KOPT-K1 (cell line): ENCODE measurements around the gene GRIN2D.
"Not testable (repeated sequence)": the region's sequence is repeated elsewhere in the genome, so short reads cannot be mapped to it uniquely, and the experiment has no call there.

ENCODE experiments used
- H3K27ac ChIP-seq: fragments of 200-600 bp; sonication (generic); 2 replicates; pipeline ENCODE4 v1.5.1; 2016; ENCODE audit warnings: antibody characterized with exemption, mild to moderate bottlenecking, low read depth, low read length; ENCODE audit not compliant: poor library complexity, severe bottlenecking
- H3K36me3 ChIP-seq: fragments of 200-600 bp; sonication (generic); 2 replicates; pipeline ENCODE4 v1.5.1; 2017; ENCODE audit warnings: antibody characterized with exemption, mild to moderate bottlenecking, low read length, moderate library complexity; ENCODE audit not compliant: insufficient read depth
- H3K9me3 ChIP-seq: fragments of 200-600 bp; sonication (generic); 2 replicates; pipeline ENCODE4 v1.5.1; 2017; ENCODE audit warnings: antibody characterized with exemption, low read length, mild to moderate bottlenecking; ENCODE audit not compliant: insufficient read depth, poor library complexity, severe bottlenecking

Gene GRIN2D

GRCh38 chr19:48385461-48386087, 7.9 kb upstream of the GRIN2D start:
- H3K36me3 ChIP-seq, result peaks cover 89% of the 10 kb centered on the region
- no peaks in the 10 kb centered on the region for H3K9me3 ChIP-seq
- no peak overlapping the region for H3K27ac ChIP-seq

- H3K9me3 ChIP-seq, result no peaks in the 10 kb centered on the region
- H3K27ac ChIP-seq, result no peak overlapping the region
- peaks cover 75% of the 10 kb centered on the region for H3K36me3 ChIP-seq
Observed at GRCh38 chr19:48386981-48387380, 6.5 kb upstream of the GRIN2D start.

- Histone ChIP-seq H3K9me3 (no peaks in the 10 kb centered on the region), H3K27ac (peak overlapping the region; percentile 80), H3K36me3 (peaks cover 41% of the 10 kb centered on the region)
Observed at GRCh38 chr19:48390188-48391099, 3.0 kb upstream of the GRIN2D start.

- no peaks in the 10 kb centered on the region for H3K9me3 ChIP-seq
- peak within 1 kb of the TSS; percentile 80 for H3K27ac ChIP-seq
Observed at GRCh38 chr19:48391100-48392005, 2.1 kb upstream of the GRIN2D start, which contains the start of gene KDELR1. Gene KDELR1 (minus strand): TSS chr19:48391551. CDS start chr19:48391358, 193 bp downstream.

GRCh38 chr19:48392006-48392344, 1.5 kb upstream of the GRIN2D start:
- not testable (repeated sequence) for H3K27ac ChIP-seq, H3K9me3 ChIP-seq
- H3K36me3 ChIP-seq, result peaks cover 25% of the 10 kb centered on the region

More at GRCh38 chr19:48391100-48392005, 2.1 kb upstream of the GRIN2D start, which contains the start of gene KDELR1:
- peaks cover 32% of the 10 kb centered on the region for H3K36me3 ChIP-seq

GRCh38 chr19:48392860-48393558, 459 bp upstream of the GRIN2D start:
- no peaks in the 10 kb centered on the region for H3K9me3 ChIP-seq
- no peak overlapping the region for H3K27ac ChIP-seq
- peaks cover 15% of the 10 kb centered on the region for H3K36me3 ChIP-seq

GRCh38 chr19:48394331-48395169, 1.1 kb downstream of the GRIN2D start:
- no peak overlapping the region for H3K27ac ChIP-seq
- no peaks in the 10 kb centered on the region for H3K9me3 ChIP-seq
- H3K36me3 ChIP-seq, result no peaks in the 10 kb centered on the region

GRCh38 chr19:48395170-48395455, 1.6 kb downstream of the GRIN2D start:
- no peaks in the 10 kb centered on the region for H3K9me3 ChIP-seq
- H3K27ac ChIP-seq, result no peak overlapping the region
- no peaks in the 10 kb centered on the region for H3K36me3 ChIP-seq

GRCh38 chr19:48395499-48395898, 2.0 kb downstream of the GRIN2D start:
- Histone ChIP-seq H3K36me3 (no peaks in the 10 kb centered on the region), H3K9me3 (no peaks in the 10 kb centered on the region), H3K27ac (no peak overlapping the region)

- H3K27ac ChIP-seq, result no peak overlapping the region
- no peaks in the 10 kb centered on the region for H3K36me3 ChIP-seq
- H3K9me3 ChIP-seq, result no peaks in the 10 kb centered on the region
Observed at GRCh38 chr19:48396016-48396823, 2.8 kb downstream of the GRIN2D start.

- Histone ChIP-seq H3K9me3 (no peaks in the 10 kb centered on the region), H3K27ac (no peak overlapping the region), H3K36me3 (no peaks in the 10 kb centered on the region)
Observed at GRCh38 chr19:48396824-48397176, 3.3 kb downstream of the GRIN2D start.

GRCh38 chr19:48397263-48398101, 4.0 kb downstream of the GRIN2D start:
- peak overlapping the region; percentile 15 for H3K27ac ChIP-seq
- H3K9me3 ChIP-seq, result no peaks in the 10 kb centered on the region
- no peaks in the 10 kb centered on the region for H3K36me3 ChIP-seq

- H3K27ac ChIP-seq, result peak overlapping the region; percentile 15
- H3K9me3 ChIP-seq, result no peaks in the 10 kb centered on the region
- H3K36me3 ChIP-seq, result no peaks in the 10 kb centered on the region
Observed at GRCh38 chr19:48398102-48398374, 4.6 kb downstream of the GRIN2D start.
